ENCODE results near the gene KRT1.

The KRT1 gene

GRCh38 chr12:52650520-52651081, 29.6 kb downstream of the KRT1 start:
- no peak for DNase-seq (ENCODE audit: extremely low read depth, insufficient read length)
- H3K36me3 ChIP-seq (ENCODE audit: control insufficient read depth, insufficient read depth, low read length), result no peaks in the 10 kb centered on the region
- H3K27me3 ChIP-seq (replicated peaks; ENCODE audit: control insufficient read depth, insufficient read depth, low read length), result no peaks in the 10 kb centered on the region; the same call in 1 of the 2 replicates
- no peak overlapping the region for H3K4me3 ChIP-seq (replicated peaks; ENCODE audit: low read depth, low read length)
- TF ChIP-seq CTCF (IDR thresholded peaks at IDR 0.05; ENCODE audit: insufficient read depth, low read length, poor library complexity, severe bottlenecking), result no peak

GRCh38 chr12:52649066-52649465, 31.1 kb downstream of the KRT1 start:
- H3K4me3 ChIP-seq (replicated peaks; ENCODE audit: low read depth, low read length), result no peak overlapping the region
- H3K27me3 ChIP-seq (replicated peaks; ENCODE audit: control insufficient read depth, insufficient read depth, low read length), result no peaks in the 10 kb centered on the region
- H3K36me3 ChIP-seq (ENCODE audit: control insufficient read depth, insufficient read depth, low read length), result no peaks in the 10 kb centered on the region
- no peak for DNase-seq (ENCODE audit: extremely low read depth, insufficient read length)
- TF ChIP-seq CTCF (IDR thresholded peaks at IDR 0.05; ENCODE audit: insufficient read depth, low read length, poor library complexity, severe bottlenecking), result no peak

- no peak for TF ChIP-seq CTCF (IDR thresholded peaks at IDR 0.05; ENCODE audit: insufficient read depth, low read length, poor library complexity, severe bottlenecking)
- H3K36me3 ChIP-seq (ENCODE audit: control insufficient read depth, insufficient read depth, low read length), result no peaks in the 10 kb centered on the region
Measured at GRCh38 chr12:52648012-52648550, 32.1 kb downstream of the KRT1 start.

GRCh38 chr12:52647601-52648000, 32.6 kb downstream of the KRT1 start:
- H3K4me3 ChIP-seq (replicated peaks; ENCODE audit: low read depth, low read length), result no peak overlapping the region
- no peaks in the 10 kb centered on the region for H3K36me3 ChIP-seq (ENCODE audit: control insufficient read depth, insufficient read depth, low read length)
- no peaks in the 10 kb centered on the region for H3K27me3 ChIP-seq (replicated peaks; ENCODE audit: control insufficient read depth, insufficient read depth, low read length)
- no peak for DNase-seq (ENCODE audit: extremely low read depth, insufficient read length)
- TF ChIP-seq CTCF (IDR thresholded peaks at IDR 0.05; ENCODE audit: insufficient read depth, low read length, poor library complexity, severe bottlenecking), result no peak

More at GRCh38 chr12:52648012-52648550, 32.1 kb downstream of the KRT1 start:
- Histone ChIP-seq H3K4me3 (replicated peaks; ENCODE audit: low read depth, low read length) (no peak overlapping the region), H3K27me3 (replicated peaks; ENCODE audit: control insufficient read depth, insufficient read depth, low read length) (no peaks in the 10 kb centered on the region)
- DNase-seq (ENCODE audit: extremely low read depth, insufficient read length), result no peak

GRCh38 chr12:52646613-52647012, 33.6 kb downstream of the KRT1 start:
- no peak for DNase-seq (ENCODE audit: extremely low read depth, insufficient read length)
- no peaks in the 10 kb centered on the region; the same call in 1 of the 2 replicates for H3K27me3 ChIP-seq (replicated peaks; ENCODE audit: control insufficient read depth, insufficient read depth, low read length)
- TF ChIP-seq CTCF (IDR thresholded peaks at IDR 0.05; ENCODE audit: insufficient read depth, low read length, poor library complexity, severe bottlenecking), result no peak
- no peaks in the 10 kb centered on the region for H3K36me3 ChIP-seq (ENCODE audit: control insufficient read depth, insufficient read depth, low read length)
- no peak overlapping the region for H3K4me3 ChIP-seq (replicated peaks; ENCODE audit: low read depth, low read length)
